GM12878 (cell line): ENCODE measurements around the gene CORO7. TPM values are rescaled to one million over a fixed set of nuclear protein-coding genes. Genes with fewer than 3 reads are reported as not detected.

Source experiments
- ATAC-seq: fragments of 200-7000 bp; cut with Tn5 transposase; 3 replicates; pipeline ENCODE4 v1.9.1; 2020; ENCODE audit warnings: mild to moderate bottlenecking, moderate library complexity
- BruUV-seq: library from RNA; stranded (reverse); fragments of 400-500 nt; replicated peaks from 2 replicates; lab custom pipeline; 2021; lab: Mats Ljungman, UMichigan
- CTCF ChIA-PET: fragments of 300-600 bp; sonication (Branson Sonifier 250); formaldehyde crosslinking; extraction: SDS; loops from one replicate; lab custom pipeline; 2021; ENCODE audit warnings: inconsistent platforms; lab: Yijun Ruan, JAX
- POLR2A ChIA-PET: fragments of 350-600 bp; formaldehyde crosslinking; extraction: SDS; loops from one replicate; lab custom pipeline; 2021; ENCODE audit warnings: inconsistent platforms; lab: Charles Lee
- RAD21 ChIA-PET: fragments of 300-600 bp; sonication (Branson Sonifier 250); formaldehyde crosslinking; loops from one replicate; lab custom pipeline; 2023; ENCODE audit warnings: antibody characterized with exemption; ENCODE audit not compliant: unreplicated experiment; lab: Charles Lee
- SMC1A ChIA-PET: fragments of 300-600 bp; sonication (Branson Sonifier 250); formaldehyde crosslinking; loops from one replicate; lab custom pipeline; 2023; ENCODE audit not compliant: unreplicated experiment, uncharacterized antibody; lab: Charles Lee
- DNase-seq: peaks from one replicate; pipeline ENCODE4 v3.0.0-alpha.2; 2011; ENCODE audit warnings: low read depth, low spot score
- FAIRE-seq: peaks from 3 replicates; lab custom pipeline; 2011; peaks lifted over from hg19 to GRCh38; lab: Jason Lieb, UNC
- H2AFZ ChIP-seq: 2 replicates; pipeline ENCODE4 v1.6.0; 2011; ENCODE audit warnings: low read depth, low read length, control low read depth; ENCODE audit not compliant: control insufficient read depth
- H3K27ac ChIP-seq: 2 replicates; pipeline ENCODE4 v1.5.1; 2011; ENCODE audit warnings: control low read depth; ENCODE audit not compliant: control insufficient read depth, insufficient read depth
- H3K27me3 ChIP-seq, 2 experiments: replicated peaks in 1 of 2; 2 replicates each; pipeline versions ENCODE4 v1.6.0 to v1.6.1; 2011; ENCODE audit warnings: low read length in 1 of 2; ENCODE audit not compliant: control insufficient read depth in 2 of 2, insufficient read depth in 2 of 2
- H3K36me3 ChIP-seq, 2 experiments: 2 replicates each; pipeline ENCODE4 v1.5.1; 2011; ENCODE audit warnings: low read length in 1 of 2; ENCODE audit not compliant: control insufficient read depth in 2 of 2, insufficient read depth in 2 of 2
- H3K4me1 ChIP-seq: 2 replicates; pipeline ENCODE4 v1.6.1; 2011; ENCODE audit warnings: mild to moderate bottlenecking, low read length, moderate library complexity, mixed read lengths; ENCODE audit not compliant: control insufficient read depth, insufficient read depth
- H3K4me2 ChIP-seq: 2 replicates; pipeline ENCODE4 v1.6.0; 2011; ENCODE audit warnings: control low read depth; ENCODE audit not compliant: control insufficient read depth, insufficient read depth
- H3K4me3 ChIP-seq: fragments of 200-600 bp; sonication (generic); 2 replicates; pipeline ENCODE4 v1.5.1; 2016
- H3K79me2 ChIP-seq: 2 replicates; pipeline ENCODE4 v1.6.0; 2011; ENCODE audit warnings: low read length; ENCODE audit not compliant: control insufficient read depth, insufficient read depth
- H3K9ac ChIP-seq: 2 replicates; pipeline ENCODE4 v1.8.0; 2011; ENCODE audit warnings: low read length, control low read depth, mixed read lengths; ENCODE audit not compliant: control insufficient read depth, insufficient read depth
- H3K9me3 ChIP-seq: replicated peaks from 3 replicates; pipeline ENCODE4 v1.5.1; 2011; ENCODE audit warnings: mild to moderate bottlenecking, low read length; ENCODE audit not compliant: control insufficient read depth, insufficient read depth
- H4K20me1 ChIP-seq: 2 replicates; pipeline ENCODE4 v1.6.0; 2011; ENCODE audit not compliant: control insufficient read depth, insufficient read depth
- BHLHE40 ChIP-seq, 2 experiments: fragments of 450-650 bp in 1 of 2; IDR thresholded peaks; 2 replicates each; pipeline ENCODE4 v1.6.1; 2011 to 2017; ENCODE audit warnings: low read depth in 2 of 2, borderline replicate concordance in 1 of 2, improper control_type of control experiment in 1 of 2, low read length in 1 of 2, mild to moderate bottlenecking in 1 of 2
- CHD1 ChIP-seq: IDR thresholded peaks from 2 replicates; pipeline ENCODE4 v1.6.1; 2012; ENCODE audit warnings: low read depth, low read length, improper control_type of control experiment
- CHD4 ChIP-seq: fragments of 200-600 bp; sonication (generic); IDR thresholded peaks from 2 replicates; pipeline ENCODE4 v1.6.1; 2016; ENCODE audit warnings: mild to moderate bottlenecking
- CREB1 ChIP-seq: IDR thresholded peaks from 2 replicates; pipeline ENCODE4 v1.6.1; 2012; ENCODE audit warnings: low read depth, mild to moderate bottlenecking, inconsistent platforms
- ESRRA ChIP-seq: IDR thresholded peaks from 2 replicates; pipeline ENCODE4 v1.6.1; 2012; ENCODE audit warnings: mild to moderate bottlenecking, low read length, improper control_type of control experiment
- EZH2 ChIP-seq: IDR thresholded peaks from 2 replicates; pipeline ENCODE4 v1.6.1; 2012; ENCODE audit warnings: low read depth, mild to moderate bottlenecking, control low read depth, inconsistent platforms, low read length, borderline replicate concordance; ENCODE audit not compliant: control insufficient read depth
- HDAC2 ChIP-seq: fragments of 200-600 bp; sonication (generic); IDR thresholded peaks from 2 replicates; pipeline ENCODE4 v1.6.1; 2017
- IRF3 ChIP-seq: fragments of 450-650 bp; IDR thresholded peaks from 2 replicates; pipeline ENCODE4 v1.6.1; 2014; ENCODE audit warnings: mild to moderate bottlenecking
- JUND ChIP-seq: IDR thresholded peaks from 2 replicates; pipeline ENCODE4 v1.6.1; 2012; ENCODE audit warnings: low read depth, mild to moderate bottlenecking, low read length, improper control_type of control experiment, moderate library complexity
- NFIC ChIP-seq: IDR thresholded peaks from 2 replicates; pipeline ENCODE4 v1.6.1; 2012; ENCODE audit warnings: low read depth, mild to moderate bottlenecking, inconsistent platforms, low read length, moderate library complexity
- NR2C1 ChIP-seq: fragments of 450-650 bp; IDR thresholded peaks from 2 replicates; pipeline ENCODE4 v1.6.1; 2017; ENCODE audit warnings: antibody characterized with exemption, mild to moderate bottlenecking, moderate library complexity
- POU2F2 ChIP-seq: IDR thresholded peaks from 3 replicates; pipeline ENCODE4 v1.6.1; 2011; ENCODE audit warnings: low read depth, mild to moderate bottlenecking, low read length, borderline replicate concordance
- PRDM15 ChIP-seq: fragments of 450-650 bp; formaldehyde crosslinking; IDR thresholded peaks from 2 replicates; pipeline ENCODE4 v1.4.0; 2020; ENCODE audit warnings: mild to moderate bottlenecking, moderate library complexity
- RELA ChIP-seq: fragments of 450-650 bp; IDR thresholded peaks from 2 replicates; pipeline ENCODE4 v1.8.0; 2014; ENCODE audit warnings: borderline replicate concordance; ENCODE audit not compliant: partially characterized antibody
- STAT3 ChIP-seq: IDR thresholded peaks from 2 replicates; pipeline ENCODE4 v1.6.1; 2011; ENCODE audit warnings: low read depth, low read length, improper control_type of control experiment
- ZNF207 ChIP-seq: fragments of 450-650 bp; IDR thresholded peaks from 2 replicates; pipeline ENCODE4 v1.6.1; 2014; ENCODE audit warnings: antibody characterized with exemption, mild to moderate bottlenecking, borderline replicate concordance
- WGBS: methylation state at CpG from one replicate; pipeline ENCODE4 v1.1.6; 2016; ENCODE audit warnings: low lambda C conversion rate; ENCODE audit not compliant: insufficient replicate concordance, insufficient coverage; ENCODE audit errors: missing lambda C conversion rate; 5-methylcytosine and 5-hydroxymethylcytosine counted together
- in situ Hi-C: fragments of 300-500 bp; cut with MboI; formaldehyde crosslinking; loops from 9 replicates; pipeline ENCODE4 v1.14.3; 2018; ENCODE audit warnings: mixed read lengths
- intact Hi-C: fragments of 100-400 bp; cut with micrococcal nuclease; formaldehyde crosslinking; loops from one replicate; pipeline ENCODE4 v1.14.2; 2022; ENCODE audit not compliant: unreplicated experiment
- polyA plus RNA-seq, 11 experiments: library from polyadenylated mRNA; depleted of rRNA in 4 of 11; unstranded in 6 of 11; stranded (reverse) in 5 of 11; fragments of >200 nt; fragmentation: Nextera tagmentation in 4 of 11; fragmentation: Illumina TruSeq in 1 of 11; extraction: Ambion mirVana in 4 of 11; extraction: Trizol in 1 of 11; gene quantifications; 1 replicate in 1 of 11; 2 replicates in 10 of 11; pipeline versions ENCODE4 v1.2.1 to v1.2.3, GENCODE V29; 2011 to 2016; ENCODE audit warnings: inconsistent platforms in 2 of 11, missing spikeins in 2 of 11, low read depth in 1 of 11
- total RNA-seq, 4 experiments: library from RNA; depleted of rRNA in 3 of 4; stranded (reverse); fragments of >200 nt in 3 of 4; fragmentation: Illumina TruSeq in 1 of 4; extraction: Trizol in 1 of 4; gene quantifications; 2 replicates each; pipeline versions ENCODE4 v1.2.1 to v1.2.3, GENCODE V29; 2013 to 2021

CORO7 gene
- total and polyA plus RNA-seq, 10 of the 15 experiments (the other 5 are each of a cell fraction or from before 2014, with no cell fraction given), result 0.64 to 89.2 (median 43.7) TPM

- SMC1A ChIA-PET, result no interaction called here
- Histone ChIP-seq H3K9me3 (no peaks in the 10 kb centered on the region), H2AFZ (no peak overlapping the region), H3K27ac (no peak overlapping the region), H3K27me3 (no peaks in the 10 kb centered on the region), H4K20me1 (no peaks in the 10 kb centered on the region; the same call in 1 of the 2 replicates), H3K36me3 (peaks cover 15 to 35% of the 10 kb centered on the region in 2 experiments), H3K4me3 (no peak overlapping the region), H3K79me2 (no peaks in the 10 kb centered on the region), H3K4me2 (no peak overlapping the region), H3K9ac (no peak overlapping the region), H3K4me1 (no peaks in the 10 kb centered on the region)
- POLR2A ChIA-PET, result no interaction called here
- FAIRE-seq (no peak), DNase-seq (no peak), ATAC-seq (no peak)
- BruUV-seq, result no TSS peak
- no peak for TF ChIP-seq CREB1
- TF ChIP-seq ZNF207, result no peak
- TF ChIP-seq RELA, result no peak
- TF ChIP-seq ESRRA, result no peak
- TF ChIP-seq IRF3, result no peak
- TF ChIP-seq HDAC2, result no peak
- TF ChIP-seq NR2C1, result no peak
- TF ChIP-seq EZH2, result no peak
- no peak for TF ChIP-seq POU2F2
- TF ChIP-seq PRDM15 (CRISPR knock-in tag), result no peak
- no peak for TF ChIP-seq JUND
- no peak for TF ChIP-seq BHLHE40 (IDR thresholded peaks at IDR 0.05; ENCODE audit: borderline replicate concordance in 1 of 2, low read depth in 2 of 2, low read length in 1 of 2)
- TF ChIP-seq NFIC, result no peak
- TF ChIP-seq CHD1, result no peak
- TF ChIP-seq CHD4, result no peak
- no peak for TF ChIP-seq STAT3
- intact Hi-C loops (no loop called here), in situ Hi-C loops (no loop called here)
- CTCF ChIA-PET, result interaction anchor here (0.8 to 1.8 kb wide), 4 partner anchors 9 to 89 kb away, joined by 3 to 5 read pairs (median 4); partner anchors contain the start of gene PAM16
- WGBS, result 77% methylated on average over 6 of the region's 6 CpGs
- RAD21 ChIA-PET, result interaction anchor here (0.5 kb wide), 1 partner anchor 103 kb away, joined by 3 read pairs; no protein-coding TSS in a partner anchor
Observed at GRCh38 chr16:4393240-4393600, 23.2 kb downstream of the CORO7 start.
